K562 (cell line): Measurements from ENCODE around the gene SFMBT2. TPM values are rescaled to one million over a fixed set of nuclear protein-coding genes. Genes with fewer than 3 reads are reported as not detected.
A peak's percentile ranks its signal among the peaks of the same experiment; 100 is the strongest.

Source experiments
- ATAC-seq: fragments of 200-7000 bp; cut with Tn5 transposase; 3 replicates; pipeline ENCODE4 v1.9.1; 2020; ENCODE audit warnings: moderate library complexity
- BruUV-seq: library from RNA; stranded (reverse); fragments of 400-500 nt; replicated peaks from 2 replicates; lab custom pipeline; 2021; lab: Mats Ljungman, UMichigan
- CTCF ChIA-PET: fragments of 300-600 bp; formaldehyde crosslinking; extraction: SDS; loops from one replicate; lab custom pipeline; 2021; ENCODE audit warnings: low intra/inter-chr PET ratio; lab: Yijun Ruan, JAX
- POLR2A ChIA-PET: fragments of 300-600, 350-650 bp; sonication (Branson Sonifier 250); formaldehyde crosslinking; extraction: SDS; loops from one replicate; lab custom pipeline; 2021; ENCODE audit warnings: antibody characterized with exemption, inconsistent platforms; lab: Yijun Ruan, JAX
- DNase-seq, 4 experiments: peaks; one replicate each; pipeline versions ENCODE4 v3.0.0 to v3.0.0-alpha.2; 2011 to 2018; ENCODE audit warnings: low spot score in 3 of 4, mixed read lengths in 3 of 4; ENCODE audit errors: extremely low read depth in 1 of 4
- FAIRE-seq: peaks from 2 replicates; lab custom pipeline; 2011; peaks lifted over from hg19 to GRCh38; lab: Jason Lieb, UNC
- H2AFZ ChIP-seq: 2 replicates; pipeline ENCODE4 v1.6.0; 2011; ENCODE audit warnings: low read depth, low read length, control low read depth, inconsistent platforms
- H3K27ac ChIP-seq: fragments of 200-600 bp; 3 replicates; pipeline ENCODE4 v1.8.0; 2011; ENCODE audit warnings: low read depth, mild to moderate bottlenecking, control low read depth, inconsistent platforms, low read length, moderate library complexity, mixed read lengths; ENCODE audit errors: extremely low read depth
- H3K27me3 ChIP-seq, 2 experiments: fragments of 300-600 bp in 1 of 2; 2 replicates in 1 of 2; 3 replicates in 1 of 2; pipeline versions ENCODE4 v1.6.0 to v1.8.0; 2011; ENCODE audit warnings: inconsistent platforms in 2 of 2, low read length in 2 of 2, mild to moderate bottlenecking in 1 of 2, mixed read lengths in 1 of 2, moderate library complexity in 1 of 2; ENCODE audit not compliant: control insufficient read depth in 2 of 2, insufficient read depth in 2 of 2
- H3K36me3 ChIP-seq: fragments of 300-600 bp; 3 replicates; pipeline ENCODE4 v1.8.0; 2011; ENCODE audit warnings: mild to moderate bottlenecking, low read length, inconsistent platforms; ENCODE audit not compliant: control insufficient read depth, insufficient read depth
- H3K4me1 ChIP-seq, 2 experiments: fragments of 200-600 bp in 1 of 2; replicated peaks in 1 of 2; 2 replicates in 1 of 2; 3 replicates in 1 of 2; pipeline versions ENCODE4 v1.5.1 to v1.8.0; 2011; ENCODE audit warnings: inconsistent platforms in 2 of 2, low read length in 2 of 2, mild to moderate bottlenecking in 1 of 2, mixed read lengths in 1 of 2, moderate library complexity in 1 of 2; ENCODE audit not compliant: control insufficient read depth in 2 of 2, insufficient read depth in 2 of 2
- H3K4me2 ChIP-seq: 2 replicates; pipeline ENCODE4 v1.6.1; 2011; ENCODE audit warnings: low read length, control low read depth, inconsistent platforms, mixed read lengths; ENCODE audit not compliant: insufficient read depth
- H3K4me3 ChIP-seq: fragments of 200-600 bp; sonication (generic), shearing (Covaris generic); 2 replicates; pipeline ENCODE4 v1.5.1; 2016; ENCODE audit warnings: control low read depth, inconsistent platforms
- H3K79me2 ChIP-seq: fragments of 200-600 bp; 3 replicates; pipeline ENCODE4 v1.8.0; 2011; ENCODE audit warnings: low read length, inconsistent platforms; ENCODE audit not compliant: control insufficient read depth, insufficient read depth
- H3K9ac ChIP-seq, 2 experiments: 2 replicates each; pipeline versions ENCODE4 v1.6.0 to v1.6.1; 2011; ENCODE audit warnings: low read depth in 2 of 2, low read length in 2 of 2, control low read depth in 1 of 2, inconsistent platforms in 1 of 2, mild to moderate bottlenecking in 1 of 2, mixed read lengths in 1 of 2; ENCODE audit not compliant: insufficient read depth in 1 of 2
- H3K9me1 ChIP-seq: one replicate; pipeline ENCODE4 v1.6.0; 2011; ENCODE audit warnings: inconsistent platforms, mild to moderate bottlenecking, low read length, moderate library complexity; ENCODE audit not compliant: control insufficient read depth, insufficient read depth
- H3K9me3 ChIP-seq: replicated peaks from 2 replicates; pipeline ENCODE4 v1.5.1; 2011; ENCODE audit warnings: low read depth, low read length, inconsistent platforms; ENCODE audit not compliant: control insufficient read depth, insufficient read depth
- H4K20me1 ChIP-seq: replicated peaks from 2 replicates; pipeline ENCODE4 v1.6.1; 2011; ENCODE audit warnings: low read length, inconsistent platforms, mixed read lengths; ENCODE audit not compliant: control insufficient read depth, insufficient read depth
- ETV5 ChIP-seq: sonication (generic); formaldehyde crosslinking; IDR thresholded peaks from 2 replicates; pipeline ENCODE4 v1.4.0; 2020; ENCODE audit warnings: low read depth, mild to moderate bottlenecking, missing genetic modification reagents
- MAFG ChIP-seq: fragments of 450-650 bp; conservative IDR thresholded peaks from 2 replicates; pipeline ENCODE4 v1.6.1; 2016; ENCODE audit warnings: missing genetic modification characterization, missing compliant biosample characterization
- MTF1 ChIP-seq: fragments of 250-450 bp; sonication (Bioruptor Pico); IDR thresholded peaks from 2 replicates; pipeline ENCODE4 v1.9.0; 2021; ENCODE audit warnings: moderate library complexity, mild to moderate bottlenecking, inconsistent platforms, borderline replicate concordance
- SIRT6 ChIP-seq: IDR thresholded peaks from one replicate; pipeline ENCODE4 v1.6.1; 2012; ENCODE audit warnings: low read depth, mild to moderate bottlenecking, control low read depth, inconsistent platforms, low read length, moderate library complexity
- SMARCC2 ChIP-seq: fragments of 450-650 bp; IDR thresholded peaks from 2 replicates; pipeline ENCODE4 v1.6.1; 2017; ENCODE audit warnings: antibody characterized with exemption, moderate library complexity, mild to moderate bottlenecking, low read depth
- ZBED1 ChIP-seq: IDR thresholded peaks from 2 replicates; pipeline ENCODE4 v1.6.1; 2014
- ZC3H8 ChIP-seq: fragments of 450-650 bp; IDR thresholded peaks from 2 replicates; pipeline ENCODE4 v1.6.1; 2017
- ZNF12 ChIP-seq: sonication (generic); formaldehyde crosslinking; IDR thresholded peaks from 2 replicates; pipeline ENCODE4 v1.4.0; 2020; ENCODE audit warnings: mild to moderate bottlenecking, missing genetic modification reagents
- ZNF134 ChIP-seq: fragments of 250-450 bp; sonication (Bioruptor Pico); conservative IDR thresholded peaks from 2 replicates; pipeline ENCODE4 v1.4.0; 2020
- ZNF551 ChIP-seq: fragments of 250-450 bp; sonication (Bioruptor Pico); IDR thresholded peaks from 2 replicates; pipeline ENCODE4 v1.5.0; 2021; ENCODE audit warnings: mild to moderate bottlenecking, moderate library complexity
- ZNF561 ChIP-seq: fragments of 450-650 bp; formaldehyde crosslinking; conservative IDR thresholded peaks from 2 replicates; pipeline ENCODE4 v1.4.0; 2020; ENCODE audit warnings: mild to moderate bottlenecking, moderate library complexity
- in situ Hi-C: fragments of 300-500 bp; cut with MboI; formaldehyde crosslinking; loops from 4 replicates; pipeline ENCODE4 v1.15.0; 2018; ENCODE audit warnings: inconsistent platforms, mixed read lengths
- intact Hi-C: fragments of 100-400 bp; cut with micrococcal nuclease; formaldehyde crosslinking; loops from 2 replicates; pipeline ENCODE4 v1.14.2; 2022
- polyA plus RNA-seq, 8 experiments: library from polyadenylated mRNA; depleted of rRNA in 4 of 8; stranded (reverse) in 5 of 8; unstranded in 3 of 8; fragments of >200 nt; fragmentation: Nextera tagmentation in 2 of 8; fragmentation: Illumina TruSeq in 1 of 8; extraction: Ambion mirVana in 2 of 8; extraction: Trizol in 1 of 8; gene quantifications; 2 replicates each; pipeline versions ENCODE4 v1.2.1 to v1.2.3, GENCODE V29; 2011 to 2014; ENCODE audit warnings: inconsistent platforms in 1 of 8, missing spikeins in 1 of 8
- total RNA-seq, 7 experiments: library from RNA; depleted of rRNA in 6 of 7; stranded (reverse); fragments of >200 nt in 6 of 7; fragmentation: Illumina TruSeq in 2 of 7; extraction: Trizol in 2 of 7; gene quantifications; 2 replicates each; pipeline versions ENCODE4 v1.2.1 to v1.2.3, GENCODE V29; 2011 to 2021; ENCODE audit warnings: low replicate concordance in 1 of 7
- TF ChIP-seq, protein P1 (sequence below), 3 experiments: IDR thresholded peaks in 2 of 3; conservative IDR thresholded peaks in 1 of 3; 2 replicates each; pipeline ENCODE4 v1.5.1; 2011 to 2012; ENCODE audit warnings: low read length in 3 of 3, mild to moderate bottlenecking in 3 of 3, control low read depth in 2 of 3, improper control_type of control experiment in 1 of 3, inconsistent platforms in 1 of 3, low read depth in 1 of 3, mixed read lengths in 1 of 3, moderate library complexity in 1 of 3; ENCODE audit not compliant: insufficient read depth in 2 of 3
- TF ChIP-seq, protein P2 (sequence below): sonication (generic); formaldehyde crosslinking; IDR thresholded peaks from 2 replicates; pipeline ENCODE4 v1.8.1; 2023; ENCODE audit warnings: mild to moderate bottlenecking, missing genetic modification reagents
- TF ChIP-seq, protein P3 (sequence below): fragments of 250-450 bp; sonication (Bioruptor Pico); IDR thresholded peaks from 2 replicates; pipeline ENCODE4 v1.4.0; 2020

SFMBT2 gene
- total and polyA plus RNA-seq, 9 of the 15 experiments (the other 6 are each of a cell fraction or from before 2014, with no cell fraction given), result 1.2 to 13.6 (median 7.6) TPM

DNA sequence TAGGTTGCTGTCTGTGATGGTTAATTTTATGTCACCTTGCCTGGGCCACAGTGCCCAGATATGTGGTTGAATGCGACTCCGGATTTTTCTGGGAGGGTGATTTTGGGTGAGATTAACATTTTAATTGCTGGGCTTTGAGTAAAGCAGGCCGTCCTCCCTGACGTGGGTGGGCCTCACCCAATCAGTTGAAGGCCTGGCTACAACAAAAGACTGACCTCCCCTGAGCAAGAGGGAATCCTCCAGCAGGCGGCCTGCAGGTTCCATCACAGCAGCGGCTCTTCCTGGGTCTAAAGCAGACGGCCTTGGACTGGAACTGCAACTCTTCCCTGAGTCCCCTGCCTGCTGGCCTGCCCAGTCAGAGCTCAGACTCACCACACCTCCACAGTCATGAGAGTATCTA is 114.2 kb downstream of the SFMBT2 start (continued):
- TF ChIP-seq, protein P1, sequence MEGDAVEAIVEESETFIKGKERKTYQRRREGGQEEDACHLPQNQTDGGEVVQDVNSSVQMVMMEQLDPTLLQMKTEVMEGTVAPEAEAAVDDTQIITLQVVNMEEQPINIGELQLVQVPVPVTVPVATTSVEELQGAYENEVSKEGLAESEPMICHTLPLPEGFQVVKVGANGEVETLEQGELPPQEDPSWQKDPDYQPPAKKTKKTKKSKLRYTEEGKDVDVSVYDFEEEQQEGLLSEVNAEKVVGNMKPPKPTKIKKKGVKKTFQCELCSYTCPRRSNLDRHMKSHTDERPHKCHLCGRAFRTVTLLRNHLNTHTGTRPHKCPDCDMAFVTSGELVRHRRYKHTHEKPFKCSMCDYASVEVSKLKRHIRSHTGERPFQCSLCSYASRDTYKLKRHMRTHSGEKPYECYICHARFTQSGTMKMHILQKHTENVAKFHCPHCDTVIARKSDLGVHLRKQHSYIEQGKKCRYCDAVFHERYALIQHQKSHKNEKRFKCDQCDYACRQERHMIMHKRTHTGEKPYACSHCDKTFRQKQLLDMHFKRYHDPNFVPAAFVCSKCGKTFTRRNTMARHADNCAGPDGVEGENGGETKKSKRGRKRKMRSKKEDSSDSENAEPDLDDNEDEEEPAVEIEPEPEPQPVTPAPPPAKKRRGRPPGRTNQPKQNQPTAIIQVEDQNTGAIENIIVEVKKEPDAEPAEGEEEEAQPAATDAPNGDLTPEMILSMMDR (IDR thresholded peaks at IDR 0.05 in 2 of 3, conservative IDR thresholded peaks at IDR 0.05 in 1 of 3; ENCODE audit: insufficient read depth in 2 of 3, low read depth in 1 of 3, low read length in 3 of 3), result peak in 1 of 3 experiments; percentile 5; a peak in 1 of 6 replicates
- TF ChIP-seq, protein P2, sequence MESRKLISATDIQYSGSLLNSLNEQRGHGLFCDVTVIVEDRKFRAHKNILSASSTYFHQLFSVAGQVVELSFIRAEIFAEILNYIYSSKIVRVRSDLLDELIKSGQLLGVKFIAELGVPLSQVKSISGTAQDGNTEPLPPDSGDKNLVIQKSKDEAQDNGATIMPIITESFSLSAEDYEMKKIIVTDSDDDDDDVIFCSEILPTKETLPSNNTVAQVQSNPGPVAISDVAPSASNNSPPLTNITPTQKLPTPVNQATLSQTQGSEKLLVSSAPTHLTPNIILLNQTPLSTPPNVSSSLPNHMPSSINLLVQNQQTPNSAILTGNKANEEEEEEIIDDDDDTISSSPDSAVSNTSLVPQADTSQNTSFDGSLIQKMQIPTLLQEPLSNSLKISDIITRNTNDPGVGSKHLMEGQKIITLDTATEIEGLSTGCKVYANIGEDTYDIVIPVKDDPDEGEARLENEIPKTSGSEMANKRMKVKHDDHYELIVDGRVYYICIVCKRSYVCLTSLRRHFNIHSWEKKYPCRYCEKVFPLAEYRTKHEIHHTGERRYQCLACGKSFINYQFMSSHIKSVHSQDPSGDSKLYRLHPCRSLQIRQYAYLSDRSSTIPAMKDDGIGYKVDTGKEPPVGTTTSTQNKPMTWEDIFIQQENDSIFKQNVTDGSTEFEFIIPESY (CRISPR knock-in tag), result 0 out of 2 replicates have a peak, but pooled peaks have one; percentile 14
- peak; percentile 100 for TF ChIP-seq ZNF134

DNA sequence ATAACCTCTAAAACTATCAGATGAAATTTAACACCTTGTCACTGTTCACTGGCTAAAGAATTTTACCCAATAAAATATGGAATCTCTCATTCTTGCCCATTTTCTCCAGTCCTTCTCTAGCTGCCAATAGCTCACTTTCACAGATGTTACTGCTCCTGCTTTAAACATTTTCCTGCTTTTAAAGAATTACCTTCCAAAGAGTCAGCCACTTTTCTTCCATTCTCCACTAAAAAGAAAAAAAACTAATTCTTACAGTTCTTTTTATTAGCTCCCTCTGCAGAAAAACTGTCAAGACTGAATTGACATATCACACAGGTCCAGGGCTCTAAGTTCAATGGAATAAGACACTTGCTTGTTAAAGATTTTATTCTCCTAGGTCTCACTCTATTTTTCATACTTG is 114.8 kb downstream of the SFMBT2 start:
- H3K4me2 ChIP-seq, result no peak overlapping the region
- peaks cover 2% of the 10 kb centered on the region; the same call in 1 of the 3 replicates for H3K36me3 ChIP-seq
- H3K27ac ChIP-seq, result no peak overlapping the region
- no peak for ATAC-seq
- H3K4me1 ChIP-seq, result peaks cover 3 to 4% of the 10 kb centered on the region in 2 experiments; a peak in 3 of 5 replicates
- no TSS peak for BruUV-seq
- no peak overlapping the region for H3K4me3 ChIP-seq
- ChIA-PET POLR2A (no interaction called here), CTCF (no interaction called here)
- in situ Hi-C loops (no loop called here), intact Hi-C loops (no loop called here)
- FAIRE-seq, result peak; percentile 6
- DNase-seq, result no peak
- H3K27me3 ChIP-seq, result no peaks in the 10 kb centered on the region
- peaks cover 80% of the 10 kb centered on the region for H3K79me2 ChIP-seq
- H3K9me1 ChIP-seq, result no peaks in the 10 kb centered on the region
- H3K9ac ChIP-seq, result no peak overlapping the region
- peaks cover 5% of the 10 kb centered on the region; the same call in 1 of the 2 replicates for H4K20me1 ChIP-seq
- no peak overlapping the region for H2AFZ ChIP-seq
- H3K9me3 ChIP-seq, result no peaks in the 10 kb centered on the region
- no peak for TF ChIP-seq ZNF551
- no peak for TF ChIP-seq ZNF561 (CRISPR knock-in tag)
- TF ChIP-seq ZC3H8, result no peak
- no peak for TF ChIP-seq MTF1 (CRISPR knock-in tag)
- no peak for TF ChIP-seq SIRT6
- TF ChIP-seq, protein P3, sequence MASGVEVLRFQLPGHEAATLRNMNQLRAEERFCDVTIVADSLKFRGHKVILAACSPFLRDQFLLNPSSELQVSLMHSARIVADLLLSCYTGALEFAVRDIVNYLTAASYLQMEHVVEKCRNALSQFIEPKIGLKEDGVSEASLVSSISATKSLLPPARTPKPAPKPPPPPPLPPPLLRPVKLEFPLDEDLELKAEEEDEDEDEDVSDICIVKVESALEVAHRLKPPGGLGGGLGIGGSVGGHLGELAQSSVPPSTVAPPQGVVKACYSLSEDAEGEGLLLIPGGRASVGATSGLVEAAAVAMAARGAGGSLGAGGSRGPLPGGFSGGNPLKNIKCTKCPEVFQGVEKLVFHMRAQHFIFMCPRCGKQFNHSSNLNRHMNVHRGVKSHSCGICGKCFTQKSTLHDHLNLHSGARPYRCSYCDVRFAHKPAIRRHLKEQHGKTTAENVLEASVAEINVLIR (CRISPR knock-in tag), result no peak
- no peak for TF ChIP-seq SMARCC2
- TF ChIP-seq ZBED1, result no peak
- no peak for TF ChIP-seq ZNF12 (CRISPR knock-in tag)
- no peak for TF ChIP-seq MAFG
- TF ChIP-seq ETV5 (CRISPR knock-in tag), result no peak
- TF ChIP-seq, protein P1 (IDR thresholded peaks at IDR 0.05 in 2 of 3, conservative IDR thresholded peaks at IDR 0.05 in 1 of 3; ENCODE audit: insufficient read depth in 2 of 3, low read depth in 1 of 3, low read length in 3 of 3), result no peak
